ENCODE data around the gene DENND1B. TPM values are rescaled to one million over a fixed set of nuclear protein-coding genes. Genes with fewer than 3 reads are reported as not detected.

Gene DENND1B
- total and polyA plus RNA-seq, 4 donors, result 1.7 to 13.7 (median 7.9) TPM

DNA sequence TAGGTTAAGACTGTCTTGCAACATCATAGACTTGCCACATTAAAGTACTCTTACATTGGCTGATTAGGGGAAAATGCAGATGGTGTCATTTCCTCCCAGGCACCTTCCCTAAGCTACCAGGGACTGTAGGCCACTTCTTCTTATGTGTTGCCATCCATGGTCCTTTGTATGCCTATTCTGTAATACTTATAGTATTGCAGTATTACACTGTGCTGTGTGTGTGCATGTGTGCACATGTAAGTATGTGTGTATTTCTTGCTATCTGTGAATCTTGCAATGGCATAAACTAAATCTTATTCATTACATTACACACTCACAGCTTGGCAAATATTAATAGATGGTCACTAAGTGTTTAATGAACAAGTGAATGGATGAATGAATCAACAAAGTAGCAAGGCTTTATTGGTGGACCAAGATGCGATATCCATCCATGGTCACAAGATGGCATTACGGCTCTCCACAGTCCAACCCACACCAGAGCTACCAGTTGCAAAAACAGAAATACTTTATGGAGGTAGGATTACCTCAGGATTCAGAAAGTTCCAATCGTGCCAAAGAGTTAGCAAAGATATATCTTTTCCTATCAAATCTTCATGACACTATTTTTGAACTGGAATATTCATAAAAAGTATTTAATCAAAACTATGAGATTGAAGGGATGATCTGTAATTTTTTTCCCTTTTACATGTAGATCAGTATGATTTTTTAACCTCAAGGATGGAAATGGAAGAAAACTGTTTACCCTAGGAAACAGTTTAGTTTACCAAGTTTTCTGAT, 160.2 kb downstream of the DENND1B start:
- 24% methylated on average over 3 of the region's 3 CpGs for WGBS
- no peak for TF ChIP-seq EGR1 (IDR thresholded peaks at IDR 0.05; ENCODE audit: low read depth in 2 of 2)
- no peak for TF ChIP-seq SP1 (IDR thresholded peaks at IDR 0.05)
- TF ChIP-seq GABPA (IDR thresholded peaks at IDR 0.05 in 1 of 2, conservative IDR thresholded peaks at IDR 0.05 in 1 of 2), result no peak
- peak; percentile 89 to 95 for TF ChIP-seq RAD21 (IDR thresholded peaks at IDR 0.05)
- no peak for TF ChIP-seq MAX (IDR thresholded peaks at IDR 0.05)
- TF ChIP-seq HNF4A (conservative IDR thresholded peaks at IDR 0.05), result no peak
- TF ChIP-seq, protein P1, sequence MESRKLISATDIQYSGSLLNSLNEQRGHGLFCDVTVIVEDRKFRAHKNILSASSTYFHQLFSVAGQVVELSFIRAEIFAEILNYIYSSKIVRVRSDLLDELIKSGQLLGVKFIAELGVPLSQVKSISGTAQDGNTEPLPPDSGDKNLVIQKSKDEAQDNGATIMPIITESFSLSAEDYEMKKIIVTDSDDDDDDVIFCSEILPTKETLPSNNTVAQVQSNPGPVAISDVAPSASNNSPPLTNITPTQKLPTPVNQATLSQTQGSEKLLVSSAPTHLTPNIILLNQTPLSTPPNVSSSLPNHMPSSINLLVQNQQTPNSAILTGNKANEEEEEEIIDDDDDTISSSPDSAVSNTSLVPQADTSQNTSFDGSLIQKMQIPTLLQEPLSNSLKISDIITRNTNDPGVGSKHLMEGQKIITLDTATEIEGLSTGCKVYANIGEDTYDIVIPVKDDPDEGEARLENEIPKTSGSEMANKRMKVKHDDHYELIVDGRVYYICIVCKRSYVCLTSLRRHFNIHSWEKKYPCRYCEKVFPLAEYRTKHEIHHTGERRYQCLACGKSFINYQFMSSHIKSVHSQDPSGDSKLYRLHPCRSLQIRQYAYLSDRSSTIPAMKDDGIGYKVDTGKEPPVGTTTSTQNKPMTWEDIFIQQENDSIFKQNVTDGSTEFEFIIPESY (IDR thresholded peaks at IDR 0.05), result no peak
- no peak for TF ChIP-seq HNF4G (IDR thresholded peaks at IDR 0.05)
- TF ChIP-seq ATF3 (IDR thresholded peaks at IDR 0.05), result no peak
- TF ChIP-seq, protein P2, sequence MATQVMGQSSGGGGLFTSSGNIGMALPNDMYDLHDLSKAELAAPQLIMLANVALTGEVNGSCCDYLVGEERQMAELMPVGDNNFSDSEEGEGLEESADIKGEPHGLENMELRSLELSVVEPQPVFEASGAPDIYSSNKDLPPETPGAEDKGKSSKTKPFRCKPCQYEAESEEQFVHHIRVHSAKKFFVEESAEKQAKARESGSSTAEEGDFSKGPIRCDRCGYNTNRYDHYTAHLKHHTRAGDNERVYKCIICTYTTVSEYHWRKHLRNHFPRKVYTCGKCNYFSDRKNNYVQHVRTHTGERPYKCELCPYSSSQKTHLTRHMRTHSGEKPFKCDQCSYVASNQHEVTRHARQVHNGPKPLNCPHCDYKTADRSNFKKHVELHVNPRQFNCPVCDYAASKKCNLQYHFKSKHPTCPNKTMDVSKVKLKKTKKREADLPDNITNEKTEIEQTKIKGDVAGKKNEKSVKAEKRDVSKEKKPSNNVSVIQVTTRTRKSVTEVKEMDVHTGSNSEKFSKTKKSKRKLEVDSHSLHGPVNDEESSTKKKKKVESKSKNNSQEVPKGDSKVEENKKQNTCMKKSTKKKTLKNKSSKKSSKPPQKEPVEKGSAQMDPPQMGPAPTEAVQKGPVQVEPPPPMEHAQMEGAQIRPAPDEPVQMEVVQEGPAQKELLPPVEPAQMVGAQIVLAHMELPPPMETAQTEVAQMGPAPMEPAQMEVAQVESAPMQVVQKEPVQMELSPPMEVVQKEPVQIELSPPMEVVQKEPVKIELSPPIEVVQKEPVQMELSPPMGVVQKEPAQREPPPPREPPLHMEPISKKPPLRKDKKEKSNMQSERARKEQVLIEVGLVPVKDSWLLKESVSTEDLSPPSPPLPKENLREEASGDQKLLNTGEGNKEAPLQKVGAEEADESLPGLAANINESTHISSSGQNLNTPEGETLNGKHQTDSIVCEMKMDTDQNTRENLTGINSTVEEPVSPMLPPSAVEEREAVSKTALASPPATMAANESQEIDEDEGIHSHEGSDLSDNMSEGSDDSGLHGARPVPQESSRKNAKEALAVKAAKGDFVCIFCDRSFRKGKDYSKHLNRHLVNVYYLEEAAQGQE (IDR thresholded peaks at IDR 0.05), result no peak
- peak; percentile 74 for TF ChIP-seq YY1 (IDR thresholded peaks at IDR 0.05)
- no peak for TF ChIP-seq JUND (IDR thresholded peaks at IDR 0.05)
- no peak for TF ChIP-seq RXRA (IDR thresholded peaks at IDR 0.05)
- no peak for TF ChIP-seq FOXA2 (IDR thresholded peaks at IDR 0.05)
- TF ChIP-seq, protein P3, sequence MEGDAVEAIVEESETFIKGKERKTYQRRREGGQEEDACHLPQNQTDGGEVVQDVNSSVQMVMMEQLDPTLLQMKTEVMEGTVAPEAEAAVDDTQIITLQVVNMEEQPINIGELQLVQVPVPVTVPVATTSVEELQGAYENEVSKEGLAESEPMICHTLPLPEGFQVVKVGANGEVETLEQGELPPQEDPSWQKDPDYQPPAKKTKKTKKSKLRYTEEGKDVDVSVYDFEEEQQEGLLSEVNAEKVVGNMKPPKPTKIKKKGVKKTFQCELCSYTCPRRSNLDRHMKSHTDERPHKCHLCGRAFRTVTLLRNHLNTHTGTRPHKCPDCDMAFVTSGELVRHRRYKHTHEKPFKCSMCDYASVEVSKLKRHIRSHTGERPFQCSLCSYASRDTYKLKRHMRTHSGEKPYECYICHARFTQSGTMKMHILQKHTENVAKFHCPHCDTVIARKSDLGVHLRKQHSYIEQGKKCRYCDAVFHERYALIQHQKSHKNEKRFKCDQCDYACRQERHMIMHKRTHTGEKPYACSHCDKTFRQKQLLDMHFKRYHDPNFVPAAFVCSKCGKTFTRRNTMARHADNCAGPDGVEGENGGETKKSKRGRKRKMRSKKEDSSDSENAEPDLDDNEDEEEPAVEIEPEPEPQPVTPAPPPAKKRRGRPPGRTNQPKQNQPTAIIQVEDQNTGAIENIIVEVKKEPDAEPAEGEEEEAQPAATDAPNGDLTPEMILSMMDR (IDR thresholded peaks at IDR 0.05; ENCODE audit: low read depth, low read length, missing input control), result peak; percentile 64
- peaks cover 1 to 22% (median 14%) of the 10 kb centered on the region in 4 donors for H3K4me1 ChIP-seq (ENCODE audit: control insufficient read depth in 4 of 4, insufficient read depth in 4 of 4, low read length in 3 of 4)
- no peak overlapping the region for H3K4me3 ChIP-seq (ENCODE audit: low read depth in 1 of 3, low read length in 3 of 3)
- H3K27ac ChIP-seq (ENCODE audit: low read depth in 1 of 2, low read length in 2 of 2), result no peak overlapping the region
- no peak for DNase-seq (ENCODE audit: low spot score)
- H3K27me3 ChIP-seq (ENCODE audit: control insufficient read depth in 4 of 4, insufficient read depth in 4 of 4, low read length in 3 of 4), result no peaks in the 10 kb centered on the region
- H3K36me3 ChIP-seq (ENCODE audit: control insufficient read depth in 4 of 4, insufficient read depth in 3 of 4, low read depth in 1 of 4, low read length in 3 of 4), result peaks cover 0 to 3% (median 0%) of the 10 kb centered on the region in 4 donors
- H3K9ac ChIP-seq (ENCODE audit: low read depth in 1 of 2, low read length in 2 of 2), result no peak overlapping the region
- H3K9me3 ChIP-seq (ENCODE audit: control insufficient read depth in 4 of 4, low read length in 3 of 4), result no peaks in the 10 kb centered on the region

Data from liver (tissue), 9 donors.